Choroid plexus epithelial cell (primary cell): Measurements from ENCODE around the gene FXYD3.

Experiments
- DNase-seq: peaks from one replicate; pipeline ENCODE4 v3.0.0-alpha.2; 2010; ENCODE audit warnings: low read depth
- H3K4me3 ChIP-seq: 2 replicates; pipeline ENCODE4 v1.5.1; 2011; ENCODE audit warnings: low read depth, mild to moderate bottlenecking, control low read depth, low read length, moderate library complexity
- TF ChIP-seq, protein P1 (sequence below): conservative IDR thresholded peaks from 2 replicates; pipeline ENCODE4 v1.5.1; 2011; ENCODE audit warnings: low read depth, mild to moderate bottlenecking, control low read depth, inconsistent platforms, low read length, moderate library complexity

Gene FXYD3

GRCh38 chr19:35119091-35119490, 3.5 kb downstream of the FXYD3 start:
- no peak overlapping the region for H3K4me3 ChIP-seq
- TF ChIP-seq, protein P1, sequence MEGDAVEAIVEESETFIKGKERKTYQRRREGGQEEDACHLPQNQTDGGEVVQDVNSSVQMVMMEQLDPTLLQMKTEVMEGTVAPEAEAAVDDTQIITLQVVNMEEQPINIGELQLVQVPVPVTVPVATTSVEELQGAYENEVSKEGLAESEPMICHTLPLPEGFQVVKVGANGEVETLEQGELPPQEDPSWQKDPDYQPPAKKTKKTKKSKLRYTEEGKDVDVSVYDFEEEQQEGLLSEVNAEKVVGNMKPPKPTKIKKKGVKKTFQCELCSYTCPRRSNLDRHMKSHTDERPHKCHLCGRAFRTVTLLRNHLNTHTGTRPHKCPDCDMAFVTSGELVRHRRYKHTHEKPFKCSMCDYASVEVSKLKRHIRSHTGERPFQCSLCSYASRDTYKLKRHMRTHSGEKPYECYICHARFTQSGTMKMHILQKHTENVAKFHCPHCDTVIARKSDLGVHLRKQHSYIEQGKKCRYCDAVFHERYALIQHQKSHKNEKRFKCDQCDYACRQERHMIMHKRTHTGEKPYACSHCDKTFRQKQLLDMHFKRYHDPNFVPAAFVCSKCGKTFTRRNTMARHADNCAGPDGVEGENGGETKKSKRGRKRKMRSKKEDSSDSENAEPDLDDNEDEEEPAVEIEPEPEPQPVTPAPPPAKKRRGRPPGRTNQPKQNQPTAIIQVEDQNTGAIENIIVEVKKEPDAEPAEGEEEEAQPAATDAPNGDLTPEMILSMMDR = no peak
- no peak for DNase-seq

GRCh38 chr19:35119578-35120155, 4.0 kb downstream of the FXYD3 start:
- no peak for DNase-seq
- H3K4me3 ChIP-seq = no peak overlapping the region
- TF ChIP-seq, protein P1 = no peak

GRCh38 chr19:35120492-35120891, 4.9 kb downstream of the FXYD3 start:
- H3K4me3 ChIP-seq = no peak overlapping the region
- peak; percentile 58 for DNase-seq
- TF ChIP-seq, protein P1 = no peak

DNA sequence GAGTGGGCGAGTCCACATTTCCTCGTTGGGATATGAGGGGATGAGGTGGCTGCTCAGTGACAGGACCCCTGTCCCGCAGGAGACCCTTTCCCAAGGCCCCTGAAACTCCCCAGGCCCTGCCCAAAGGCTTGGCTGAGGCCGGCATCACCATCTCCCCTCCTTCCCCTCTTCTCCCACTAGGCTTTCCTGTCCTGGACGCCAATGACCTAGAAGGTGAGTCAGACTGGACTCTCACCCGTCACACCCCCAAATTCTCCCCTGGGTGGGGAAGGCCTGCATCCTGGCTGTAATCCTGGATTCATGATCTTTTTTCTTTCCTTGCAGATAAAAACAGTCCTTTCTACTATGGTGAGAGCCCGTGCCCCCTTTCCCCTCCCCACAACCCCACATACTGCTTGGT, 5.3 kb downstream of the FXYD3 start:
- DNase-seq = no peak
- no peak overlapping the region for H3K4me3 ChIP-seq
- TF ChIP-seq, protein P1 = no peak

GRCh38 chr19:35122687-35123551, 7.3 kb downstream of the FXYD3 start:
- no peak for DNase-seq
- H3K4me3 ChIP-seq = no peak overlapping the region
- TF ChIP-seq, protein P1 = no peak

DNA sequence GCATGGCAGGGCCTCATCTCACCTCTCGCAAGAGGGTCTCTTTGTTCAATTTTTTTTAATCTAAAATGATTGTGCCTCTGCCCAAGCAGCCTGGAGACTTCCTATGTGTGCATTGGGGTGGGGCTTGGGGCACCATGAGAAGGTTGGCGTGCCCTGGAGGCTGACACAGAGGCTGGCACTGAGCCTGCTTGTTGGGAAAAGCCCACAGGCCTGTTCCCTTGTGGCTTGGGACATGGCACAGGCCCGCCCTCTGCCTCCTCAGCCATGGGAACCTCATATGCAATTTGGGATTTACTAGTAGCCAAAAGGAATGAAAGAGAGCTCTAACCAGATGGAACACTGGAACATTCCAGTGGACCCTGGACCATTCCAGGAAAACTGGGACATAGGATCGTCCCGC, 8.0 kb downstream of the FXYD3 start:
- TF ChIP-seq, protein P1 = no peak
- DNase-seq = no peak
- no peak overlapping the region for H3K4me3 ChIP-seq
